ENCODE measurements around the gene EHD1. TPM values are rescaled to one million over a fixed set of nuclear protein-coding genes. Genes with fewer than 3 reads are reported as not detected.

Gene EHD1
- total and polyA plus RNA-seq, 2 of the 4 experiments (the other 2 are of a cell fraction) = 107 to 209 TPM

GRCh38 chr11:64874308-64875240 is 3.8 kb downstream of the EHD1 start:
- CTCF ChIA-PET = interaction anchor here (0.8 to 1.0 kb wide), 3 partner anchors 14 to 24 kb away, joined by 3 to 4 read pairs (median 3); no protein-coding TSS in a partner anchor

More at GRCh38 chr11:64874308-64875240, 3.8 kb downstream of the EHD1 start:
- DNase-seq (peak; percentile 47), ATAC-seq (ENCODE audit: low read depth) (no peak)
- in situ Hi-C loops (cut with MboI; ENCODE audit: low sequenced_read_pairs) (no loop called here), dilution Hi-C loops (cut with HindIII; ENCODE audit: low sequenced_read_pairs, unreplicated experiment) (no loop called here), intact Hi-C loops (cut with micrococcal nuclease) (no loop called here)
- WGBS, 2 experiments (ENCODE audit: extremely low coverage in 2 of 2, insufficient read length in 1 of 2) = 83% methylated on average over 20 of the region's 29 CpGs; no CpG with 5 or more reads in 1 of the 2 experiments
- TF ChIP-seq USF2 (IDR thresholded peaks at IDR 0.05; ENCODE audit: low read depth, low read length) = no peak; the same call in 1 of the 2 replicates
- TF ChIP-seq BHLHE40 (IDR thresholded peaks at IDR 0.05; ENCODE audit: low read depth, low read length) = no peak
- TF ChIP-seq CEBPB (IDR thresholded peaks at IDR 0.05; ENCODE audit: low read depth, low read length) = no peak
- no peak for TF ChIP-seq RAD21 (IDR thresholded peaks at IDR 0.05; ENCODE audit: low read length)
- no peak; the same call in 1 of the 2 replicates for TF ChIP-seq POLR2A (IDR thresholded peaks at IDR 0.05; ENCODE audit: low read depth, low read length)
- no peak for TF ChIP-seq MAFK (IDR thresholded peaks at IDR 0.05; ENCODE audit: low read depth, low read length)
- TF ChIP-seq MXI1 (IDR thresholded peaks at IDR 0.05; ENCODE audit: borderline replicate concordance, low read depth, low read length) = no peak
- Histone ChIP-seq H3K4me1 (ENCODE audit: control insufficient read depth, insufficient read depth, low read length) (peaks cover 38% of the 10 kb centered on the region), H3K4me2 (ENCODE audit: low read depth, low read length) (no peak overlapping the region), H3K18ac (ENCODE audit: low read depth, low read length) (no peak overlapping the region), H3K36me3 (ENCODE audit: control insufficient read depth, insufficient read depth, low read length) (peaks cover 40% of the 10 kb centered on the region), H2BK5ac (ENCODE audit: low read depth, low read length, poor library complexity, severe bottlenecking) (no peak overlapping the region), H2BK20ac (ENCODE audit: low read depth, low read length) (no peak overlapping the region), H2AK5ac (ENCODE audit: low read depth, low read length) (no peak overlapping the region; the same call in 1 of the 2 replicates), H3K27ac (ENCODE audit: insufficient read depth, low read length) (no peak overlapping the region), H4K20me1 (ENCODE audit: insufficient read depth, low read length) (peaks cover 74% of the 10 kb centered on the region), H3K27me3 (ENCODE audit: control insufficient read depth, insufficient read depth, low read length) (no peaks in the 10 kb centered on the region), H2AFZ (replicated peaks; ENCODE audit: low read length, poor library complexity) (peak overlapping the region; percentile 1), H4K5ac (ENCODE audit: low read depth, low read length) (no peak overlapping the region), H4K91ac (ENCODE audit: insufficient read depth, low read depth, low read length) (no peak overlapping the region), H2BK15ac (ENCODE audit: low read depth, low read length) (no peak overlapping the region), H3K14ac (replicated peaks; ENCODE audit: low read depth, low read length) (peak overlapping the region; percentile 16; the same call in 1 of the 2 replicates), H3K9me1 (ENCODE audit: insufficient read depth, low read length) (peaks cover 35% of the 10 kb centered on the region), H3K79me1 (ENCODE audit: low read depth in 1 of 2, low read length in 2 of 2) (peaks cover 16 to 71% of the 10 kb centered on the region in 2 experiments; a peak in 3 of 4 replicates), H3K23ac (ENCODE audit: low read depth, low read length) (peak overlapping the region; percentile 28; the same call in 1 of the 2 replicates), H4K8ac (ENCODE audit: low read depth in 2 of 2, low read length in 2 of 2) (no peak overlapping the region), H3K4ac (ENCODE audit: low read depth, low read length) (peak overlapping the region; percentile 5; the same call in 1 of the 2 replicates), H2AK9ac (replicated peaks; ENCODE audit: low read depth, low read length, poor library complexity) (peak overlapping the region; percentile 83), H3K9ac (ENCODE audit: low read depth, low read length) (no peak overlapping the region), H3K4me3 (ENCODE audit: insufficient read depth, low read depth, low read length) (no peak overlapping the region), H3K9me3 (ENCODE audit: control insufficient read depth, insufficient read depth, low read length) (no peaks in the 10 kb centered on the region), H3K56ac (ENCODE audit: extremely low read depth, insufficient read depth, low read length) (no peak overlapping the region), H2BK120ac (ENCODE audit: low read depth, low read length) (no peak overlapping the region)
- POLR2A ChIA-PET (ENCODE audit: unreplicated experiment) = interaction anchor here (0.7 kb wide), 1 partner anchor 520 kb away, joined by 13 read pairs; no protein-coding TSS in a partner anchor
- no TSS peak for BruUV-seq (replicated peaks)

Data from IMR-90 (cell line).